K562 (cell line): ENCODE measurements around the gene ACOX1. TPM values are rescaled to one million over a fixed set of nuclear protein-coding genes. Genes with fewer than 3 reads are reported as not detected.

Source experiments
- ATAC-seq: fragments of 200-7000 bp; cut with Tn5 transposase; 3 replicates; pipeline ENCODE4 v1.9.1; 2020; ENCODE audit warnings: moderate library complexity
- BruUV-seq: library from RNA; stranded (reverse); fragments of 400-500 nt; replicated peaks from 2 replicates; lab custom pipeline; 2021; lab: Mats Ljungman, UMichigan
- CTCF ChIA-PET: fragments of 300-600 bp; formaldehyde crosslinking; extraction: SDS; loops from one replicate; lab custom pipeline; 2021; ENCODE audit warnings: low intra/inter-chr PET ratio; lab: Yijun Ruan, JAX
- POLR2A ChIA-PET: fragments of 300-600, 350-650 bp; sonication (Branson Sonifier 250); formaldehyde crosslinking; extraction: SDS; loops from one replicate; lab custom pipeline; 2021; ENCODE audit warnings: antibody characterized with exemption, inconsistent platforms; lab: Yijun Ruan, JAX
- DNase-seq, 4 experiments: peaks; one replicate each; pipeline versions ENCODE4 v3.0.0 to v3.0.0-alpha.2; 2011 to 2018; ENCODE audit warnings: low spot score in 3 of 4, mixed read lengths in 3 of 4; ENCODE audit errors: extremely low read depth in 1 of 4
- FAIRE-seq: peaks from 2 replicates; lab custom pipeline; 2011; peaks lifted over from hg19 to GRCh38; lab: Jason Lieb, UNC
- H2AFZ ChIP-seq: 2 replicates; pipeline ENCODE4 v1.6.0; 2011; ENCODE audit warnings: low read depth, low read length, control low read depth, inconsistent platforms
- H3K27ac ChIP-seq: fragments of 200-600 bp; 3 replicates; pipeline ENCODE4 v1.8.0; 2011; ENCODE audit warnings: low read depth, mild to moderate bottlenecking, control low read depth, inconsistent platforms, low read length, moderate library complexity, mixed read lengths; ENCODE audit errors: extremely low read depth
- H3K27me3 ChIP-seq, 2 experiments: fragments of 300-600 bp in 1 of 2; 2 replicates in 1 of 2; 3 replicates in 1 of 2; pipeline versions ENCODE4 v1.6.0 to v1.8.0; 2011; ENCODE audit warnings: inconsistent platforms in 2 of 2, low read length in 2 of 2, mild to moderate bottlenecking in 1 of 2, mixed read lengths in 1 of 2, moderate library complexity in 1 of 2; ENCODE audit not compliant: control insufficient read depth in 2 of 2, insufficient read depth in 2 of 2
- H3K36me3 ChIP-seq: fragments of 300-600 bp; 3 replicates; pipeline ENCODE4 v1.8.0; 2011; ENCODE audit warnings: mild to moderate bottlenecking, low read length, inconsistent platforms; ENCODE audit not compliant: control insufficient read depth, insufficient read depth
- H3K4me1 ChIP-seq, 2 experiments: fragments of 200-600 bp in 1 of 2; replicated peaks in 1 of 2; 2 replicates in 1 of 2; 3 replicates in 1 of 2; pipeline versions ENCODE4 v1.5.1 to v1.8.0; 2011; ENCODE audit warnings: inconsistent platforms in 2 of 2, low read length in 2 of 2, mild to moderate bottlenecking in 1 of 2, mixed read lengths in 1 of 2, moderate library complexity in 1 of 2; ENCODE audit not compliant: control insufficient read depth in 2 of 2, insufficient read depth in 2 of 2
- H3K4me2 ChIP-seq: 2 replicates; pipeline ENCODE4 v1.6.1; 2011; ENCODE audit warnings: low read length, control low read depth, inconsistent platforms, mixed read lengths; ENCODE audit not compliant: insufficient read depth
- H3K4me3 ChIP-seq: fragments of 200-600 bp; sonication (generic), shearing (Covaris generic); 2 replicates; pipeline ENCODE4 v1.5.1; 2016; ENCODE audit warnings: control low read depth, inconsistent platforms
- H3K79me2 ChIP-seq: fragments of 200-600 bp; 3 replicates; pipeline ENCODE4 v1.8.0; 2011; ENCODE audit warnings: low read length, inconsistent platforms; ENCODE audit not compliant: control insufficient read depth, insufficient read depth
- H3K9ac ChIP-seq, 2 experiments: 2 replicates each; pipeline versions ENCODE4 v1.6.0 to v1.6.1; 2011; ENCODE audit warnings: low read depth in 2 of 2, low read length in 2 of 2, control low read depth in 1 of 2, inconsistent platforms in 1 of 2, mild to moderate bottlenecking in 1 of 2, mixed read lengths in 1 of 2; ENCODE audit not compliant: insufficient read depth in 1 of 2
- H3K9me1 ChIP-seq: one replicate; pipeline ENCODE4 v1.6.0; 2011; ENCODE audit warnings: inconsistent platforms, mild to moderate bottlenecking, low read length, moderate library complexity; ENCODE audit not compliant: control insufficient read depth, insufficient read depth
- H3K9me3 ChIP-seq: replicated peaks from 2 replicates; pipeline ENCODE4 v1.5.1; 2011; ENCODE audit warnings: low read depth, low read length, inconsistent platforms; ENCODE audit not compliant: control insufficient read depth, insufficient read depth
- H4K20me1 ChIP-seq: replicated peaks from 2 replicates; pipeline ENCODE4 v1.6.1; 2011; ENCODE audit warnings: low read length, inconsistent platforms, mixed read lengths; ENCODE audit not compliant: control insufficient read depth, insufficient read depth
- BCOR ChIP-seq: fragments of 450-650 bp; IDR thresholded peaks from 2 replicates; pipeline ENCODE4 v1.6.1; 2016
- MEIS2 ChIP-seq: fragments of 450-650 bp; IDR thresholded peaks from 2 replicates; pipeline ENCODE4 v1.6.1; 2014; ENCODE audit warnings: mild to moderate bottlenecking; ENCODE audit not compliant: partially characterized antibody
- MXI1 ChIP-seq: IDR thresholded peaks from 2 replicates; pipeline ENCODE4 v1.6.1; 2011; ENCODE audit warnings: low read depth, mild to moderate bottlenecking, improper control_type of control experiment, low read length
- TEAD4 ChIP-seq, 2 experiments: sonication (generic) in 1 of 2; formaldehyde crosslinking in 1 of 2; IDR thresholded peaks; 2 replicates each; pipeline versions ENCODE4 v1.6.1 to v1.8.0; 2012 to 2022; ENCODE audit warnings: borderline replicate concordance in 1 of 2, inconsistent platforms in 1 of 2, low read length in 1 of 2, mild to moderate bottlenecking in 1 of 2, missing genetic modification reagents in 1 of 2
- ZNF239 ChIP-seq: fragments of 250-450 bp; sonication (Bioruptor Pico); IDR thresholded peaks from 2 replicates; pipeline ENCODE4 v1.4.0; 2020; ENCODE audit warnings: mild to moderate bottlenecking
- WGBS: fragments of 100-300 bp; shearing (Covaris generic); methylation state at CpG from one replicate; pipeline ENCODE4 v1.1.6; 2016; ENCODE audit warnings: low coverage, mixed read lengths; ENCODE audit not compliant: insufficient coverage; ENCODE audit errors: missing lambda C conversion rate; 5-methylcytosine and 5-hydroxymethylcytosine counted together
- in situ Hi-C: fragments of 300-500 bp; cut with MboI; formaldehyde crosslinking; loops from 4 replicates; pipeline ENCODE4 v1.15.0; 2018; ENCODE audit warnings: inconsistent platforms, mixed read lengths
- intact Hi-C: fragments of 100-400 bp; cut with micrococcal nuclease; formaldehyde crosslinking; loops from 2 replicates; pipeline ENCODE4 v1.14.2; 2022
- polyA plus RNA-seq, 8 experiments: library from polyadenylated mRNA; depleted of rRNA in 4 of 8; stranded (reverse) in 5 of 8; unstranded in 3 of 8; fragments of >200 nt; fragmentation: Nextera tagmentation in 2 of 8; fragmentation: Illumina TruSeq in 1 of 8; extraction: Ambion mirVana in 2 of 8; extraction: Trizol in 1 of 8; gene quantifications; 2 replicates each; pipeline versions ENCODE4 v1.2.1 to v1.2.3, GENCODE V29; 2011 to 2014; ENCODE audit warnings: inconsistent platforms in 1 of 8, missing spikeins in 1 of 8
- total RNA-seq, 7 experiments: library from RNA; depleted of rRNA in 6 of 7; stranded (reverse); fragments of >200 nt in 6 of 7; fragmentation: Illumina TruSeq in 2 of 7; extraction: Trizol in 2 of 7; gene quantifications; 2 replicates each; pipeline versions ENCODE4 v1.2.1 to v1.2.3, GENCODE V29; 2011 to 2021; ENCODE audit warnings: low replicate concordance in 1 of 7
- TF ChIP-seq, protein P1 (sequence below), 2 experiments: fragments of 450-650 bp in 1 of 2; sonication (generic) in 1 of 2; formaldehyde crosslinking in 1 of 2; IDR thresholded peaks; 2 replicates each; pipeline versions ENCODE4 v1.7.1 to v1.9.0; 2016 to 2022; ENCODE audit warnings: inconsistent platforms in 1 of 2, mild to moderate bottlenecking in 1 of 2, missing genetic modification reagents in 1 of 2
- TF ChIP-seq, protein P2 (sequence below): fragments of 450-650 bp; IDR thresholded peaks from 2 replicates; pipeline ENCODE4 v1.6.1; 2017; ENCODE audit warnings: antibody characterized with exemption

The ACOX1 gene
- total and polyA plus RNA-seq, 9 of the 15 experiments (the other 6 are each of a cell fraction or from before 2014, with no cell fraction given), result 7.8 to 24.1 (median 14.5) TPM

DNA sequence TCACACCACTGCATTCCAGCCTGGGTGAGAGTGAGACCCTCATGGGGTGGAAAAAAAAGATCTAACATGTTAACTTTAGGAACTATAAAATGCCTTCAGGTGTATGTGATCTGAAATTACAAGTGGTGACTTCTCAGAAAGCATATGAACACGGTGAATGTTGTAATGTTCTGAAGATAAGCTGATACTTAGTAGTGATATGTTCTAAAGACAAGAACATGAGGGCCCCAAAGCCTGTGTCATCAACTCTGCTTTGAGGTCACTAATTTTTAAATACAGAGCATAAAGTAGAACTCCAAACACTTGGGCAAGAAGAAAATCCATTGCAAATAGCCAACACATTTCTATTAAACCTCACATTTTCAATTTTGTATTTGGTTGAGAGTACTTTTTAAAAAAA is 35.5 kb downstream of the ACOX1 start:
- Histone ChIP-seq H3K27ac (no peak overlapping the region), H3K9me1 (no peaks in the 10 kb centered on the region), H2AFZ (no peak overlapping the region), H3K4me1 (peaks cover 0 to 13% of the 10 kb centered on the region in 2 experiments; a peak in 3 of 5 replicates), H3K9ac (no peak overlapping the region), H3K36me3 (peaks cover 20% of the 10 kb centered on the region; the same call in 2 of the 3 replicates), H3K9me3 (no peaks in the 10 kb centered on the region), H3K79me2 (peaks cover 6% of the 10 kb centered on the region; the same call in 1 of the 3 replicates), H3K27me3 (no peaks in the 10 kb centered on the region), H4K20me1 (no peaks in the 10 kb centered on the region), H3K4me2 (no peak overlapping the region)
- BruUV-seq, result no TSS peak
- POLR2A ChIA-PET, result interaction anchor here (0.6 to 1.2 kb wide), 2 partner anchors 16 to 499 kb away, joined by 3 to 5 read pairs; no protein-coding TSS in a partner anchor
- in situ Hi-C loops, result no loop called here
- WGBS, result 0% methylated on average over 1 of the region's 1 CpG
- ATAC-seq, result no peak
- CTCF ChIA-PET, result no interaction called here
- no peak for TF ChIP-seq BCOR
- no peak for TF ChIP-seq ZNF239
- TF ChIP-seq, protein P1, sequence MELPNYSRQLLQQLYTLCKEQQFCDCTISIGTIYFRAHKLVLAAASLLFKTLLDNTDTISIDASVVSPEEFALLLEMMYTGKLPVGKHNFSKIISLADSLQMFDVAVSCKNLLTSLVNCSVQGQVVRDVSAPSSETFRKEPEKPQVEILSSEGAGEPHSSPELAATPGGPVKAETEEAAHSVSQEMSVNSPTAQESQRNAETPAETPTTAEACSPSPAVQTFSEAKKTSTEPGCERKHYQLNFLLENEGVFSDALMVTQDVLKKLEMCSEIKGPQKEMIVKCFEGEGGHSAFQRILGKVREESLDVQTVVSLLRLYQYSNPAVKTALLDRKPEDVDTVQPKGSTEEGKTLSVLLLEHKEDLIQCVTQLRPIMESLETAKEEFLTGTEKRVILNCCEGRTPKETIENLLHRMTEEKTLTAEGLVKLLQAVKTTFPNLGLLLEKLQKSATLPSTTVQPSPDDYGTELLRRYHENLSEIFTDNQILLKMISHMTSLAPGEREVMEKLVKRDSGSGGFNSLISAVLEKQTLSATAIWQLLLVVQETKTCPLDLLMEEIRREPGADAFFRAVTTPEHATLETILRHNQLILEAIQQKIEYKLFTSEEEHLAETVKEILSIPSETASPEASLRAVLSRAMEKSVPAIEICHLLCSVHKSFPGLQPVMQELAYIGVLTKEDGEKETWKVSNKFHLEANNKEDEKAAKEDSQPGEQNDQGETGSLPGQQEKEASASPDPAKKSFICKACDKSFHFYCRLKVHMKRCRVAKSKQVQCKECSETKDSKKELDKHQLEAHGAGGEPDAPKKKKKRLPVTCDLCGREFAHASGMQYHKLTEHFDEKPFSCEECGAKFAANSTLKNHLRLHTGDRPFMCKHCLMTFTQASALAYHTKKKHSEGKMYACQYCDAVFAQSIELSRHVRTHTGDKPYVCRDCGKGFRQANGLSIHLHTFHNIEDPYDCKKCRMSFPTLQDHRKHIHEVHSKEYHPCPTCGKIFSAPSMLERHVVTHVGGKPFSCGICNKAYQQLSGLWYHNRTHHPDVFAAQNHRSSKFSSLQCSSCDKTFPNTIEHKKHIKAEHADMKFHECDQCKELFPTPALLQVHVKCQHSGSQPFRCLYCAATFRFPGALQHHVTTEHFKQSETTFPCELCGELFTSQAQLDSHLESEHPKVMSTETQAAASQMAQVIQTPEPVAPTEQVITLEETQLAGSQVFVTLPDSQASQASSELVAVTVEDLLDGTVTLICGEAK (IDR thresholded peaks at IDR 0.05), result no peak
- TF ChIP-seq, protein P1 (CRISPR knock-in tag; IDR thresholded peaks at IDR 0.05), result no peak
- 0 out of 2 replicates have a peak, but pooled peaks have one; percentile 7 for TF ChIP-seq TEAD4 (IDR thresholded peaks at IDR 0.05; ENCODE audit: low read length)
- no peak for TF ChIP-seq TEAD4 (CRISPR knock-in tag; IDR thresholded peaks at IDR 0.05; ENCODE audit: borderline replicate concordance)
- no peak for TF ChIP-seq MEIS2
- TF ChIP-seq, protein P2, sequence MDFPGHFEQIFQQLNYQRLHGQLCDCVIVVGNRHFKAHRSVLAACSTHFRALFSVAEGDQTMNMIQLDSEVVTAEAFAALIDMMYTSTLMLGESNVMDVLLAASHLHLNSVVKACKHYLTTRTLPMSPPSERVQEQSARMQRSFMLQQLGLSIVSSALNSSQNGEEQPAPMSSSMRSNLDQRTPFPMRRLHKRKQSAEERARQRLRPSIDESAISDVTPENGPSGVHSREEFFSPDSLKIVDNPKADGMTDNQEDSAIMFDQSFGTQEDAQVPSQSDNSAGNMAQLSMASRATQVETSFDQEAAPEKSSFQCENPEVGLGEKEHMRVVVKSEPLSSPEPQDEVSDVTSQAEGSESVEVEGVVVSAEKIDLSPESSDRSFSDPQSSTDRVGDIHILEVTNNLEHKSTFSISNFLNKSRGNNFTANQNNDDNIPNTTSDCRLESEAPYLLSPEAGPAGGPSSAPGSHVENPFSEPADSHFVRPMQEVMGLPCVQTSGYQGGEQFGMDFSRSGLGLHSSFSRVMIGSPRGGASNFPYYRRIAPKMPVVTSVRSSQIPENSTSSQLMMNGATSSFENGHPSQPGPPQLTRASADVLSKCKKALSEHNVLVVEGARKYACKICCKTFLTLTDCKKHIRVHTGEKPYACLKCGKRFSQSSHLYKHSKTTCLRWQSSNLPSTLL, result no peak
- TF ChIP-seq MXI1, result no peak
- TF ChIP-seq, all 486 proteins: peak for 1
- intact Hi-C loops, result loop anchor here (5.0 kb wide), 1 partner anchor 34 kb away; the partner anchor contains the start of genes ACOX1 and TEN1
- DNase-seq, result no peak
- no peak overlapping the region for H3K4me3 ChIP-seq
- no peak for FAIRE-seq
